ENCODE results near the gene PLCH2. TPM values are rescaled to one million over a fixed set of nuclear protein-coding genes. Genes with fewer than 3 reads are reported as not detected.

PLCH2 gene
- total and polyA plus RNA-seq, 11 donors: 0.04 to 1.0 (median 0.35) TPM; not detected in 4

- no peak for ATAC-seq
- Histone ChIP-seq H3K27me3 (peaks cover 0 to 3% (median 0%) of the 10 kb centered on the region in 9 donors), H3K27ac (no peak overlapping the region), H3K9me3 (peaks cover 0 to 11% (median 5%) of the 10 kb centered on the region in 12 donors), H3K4me1 (no peaks in the 10 kb centered on the region), H3K36me3 (no peaks in the 10 kb centered on the region), H3K4me3 (no peak overlapping the region)
- DNase-seq: no peak
- WGBS, 4 donors: 76 to 86% (median 81%) methylated on average over 15 to 16 of the region's 16 CpGs
- intact Hi-C loops (cut with DNase I): no loop called here
- TF ChIP-seq, protein P1, sequence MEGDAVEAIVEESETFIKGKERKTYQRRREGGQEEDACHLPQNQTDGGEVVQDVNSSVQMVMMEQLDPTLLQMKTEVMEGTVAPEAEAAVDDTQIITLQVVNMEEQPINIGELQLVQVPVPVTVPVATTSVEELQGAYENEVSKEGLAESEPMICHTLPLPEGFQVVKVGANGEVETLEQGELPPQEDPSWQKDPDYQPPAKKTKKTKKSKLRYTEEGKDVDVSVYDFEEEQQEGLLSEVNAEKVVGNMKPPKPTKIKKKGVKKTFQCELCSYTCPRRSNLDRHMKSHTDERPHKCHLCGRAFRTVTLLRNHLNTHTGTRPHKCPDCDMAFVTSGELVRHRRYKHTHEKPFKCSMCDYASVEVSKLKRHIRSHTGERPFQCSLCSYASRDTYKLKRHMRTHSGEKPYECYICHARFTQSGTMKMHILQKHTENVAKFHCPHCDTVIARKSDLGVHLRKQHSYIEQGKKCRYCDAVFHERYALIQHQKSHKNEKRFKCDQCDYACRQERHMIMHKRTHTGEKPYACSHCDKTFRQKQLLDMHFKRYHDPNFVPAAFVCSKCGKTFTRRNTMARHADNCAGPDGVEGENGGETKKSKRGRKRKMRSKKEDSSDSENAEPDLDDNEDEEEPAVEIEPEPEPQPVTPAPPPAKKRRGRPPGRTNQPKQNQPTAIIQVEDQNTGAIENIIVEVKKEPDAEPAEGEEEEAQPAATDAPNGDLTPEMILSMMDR (IDR thresholded peaks at IDR 0.05): no peak
- TF ChIP-seq POLR2A (IDR thresholded peaks at IDR 0.05): no peak
These were observed 7.9 kb downstream of the PLCH2 start for GRCh38 chr1:2483970-2484369.

DNA sequence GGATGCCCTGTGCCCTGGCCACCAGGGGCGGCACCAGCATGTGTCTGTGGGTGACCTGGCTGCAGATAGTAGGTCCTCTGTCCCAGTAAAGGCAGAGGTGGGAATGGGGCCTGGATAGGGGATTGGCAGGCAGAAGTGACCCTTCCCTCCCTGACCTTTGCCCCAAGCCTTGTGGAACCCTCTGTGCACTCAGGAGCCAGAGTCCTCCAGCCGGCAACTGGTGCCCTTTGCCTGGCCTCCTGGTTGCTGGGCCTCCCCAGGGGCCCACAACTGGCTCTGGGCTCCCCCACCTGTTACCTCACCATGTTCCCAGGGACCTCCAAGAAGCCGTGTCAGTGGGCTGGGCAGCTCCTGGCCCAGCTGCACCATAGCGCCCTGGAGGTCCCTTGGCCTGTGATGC, 10.0 kb downstream of the PLCH2 start:
- DNase-seq (no peak), ATAC-seq (no peak)
- no peaks in the 10 kb centered on the region for H3K4me1 ChIP-seq
- no peak overlapping the region for H3K4me3 ChIP-seq
- intact Hi-C loops (cut with DNase I): no loop called here
- H3K36me3 ChIP-seq: no peaks in the 10 kb centered on the region
- H3K9me3 ChIP-seq: peaks cover 0 to 16% (median 6%) of the 10 kb centered on the region in 12 donors
- TF ChIP-seq, protein P1 (IDR thresholded peaks at IDR 0.05): no peak
- TF ChIP-seq POLR2A (IDR thresholded peaks at IDR 0.05): no peak
- WGBS, 4 donors: 60 to 93% (median 80%) methylated on average over 2 to 4 of the region's 4 CpGs
- H3K27ac ChIP-seq: no peak overlapping the region
- peaks cover 0 to 3% (median 0%) of the 10 kb centered on the region in 9 donors for H3K27me3 ChIP-seq

GRCh38 chr1:2486558-2486957, 10.5 kb downstream of the PLCH2 start:
- peaks cover 0 to 3% (median 0%) of the 10 kb centered on the region in 9 donors for H3K27me3 ChIP-seq
- no peaks in the 10 kb centered on the region for H3K4me1 ChIP-seq
- ATAC-seq (no peak), DNase-seq (no peak)
- WGBS, 4 donors: 82 to 92% (median 85%) methylated on average over 7 to 9 of the region's 9 CpGs
- TF ChIP-seq POLR2A (IDR thresholded peaks at IDR 0.05): no peak
- TF ChIP-seq, protein P1 (IDR thresholded peaks at IDR 0.05): no peak
- no peaks in the 10 kb centered on the region for H3K36me3 ChIP-seq
- no peak overlapping the region for H3K27ac ChIP-seq
- H3K4me3 ChIP-seq: no peak overlapping the region
- intact Hi-C loops (cut with DNase I): no loop called here
- peaks cover 0 to 16% (median 6%) of the 10 kb centered on the region in 12 donors for H3K9me3 ChIP-seq

DNA sequence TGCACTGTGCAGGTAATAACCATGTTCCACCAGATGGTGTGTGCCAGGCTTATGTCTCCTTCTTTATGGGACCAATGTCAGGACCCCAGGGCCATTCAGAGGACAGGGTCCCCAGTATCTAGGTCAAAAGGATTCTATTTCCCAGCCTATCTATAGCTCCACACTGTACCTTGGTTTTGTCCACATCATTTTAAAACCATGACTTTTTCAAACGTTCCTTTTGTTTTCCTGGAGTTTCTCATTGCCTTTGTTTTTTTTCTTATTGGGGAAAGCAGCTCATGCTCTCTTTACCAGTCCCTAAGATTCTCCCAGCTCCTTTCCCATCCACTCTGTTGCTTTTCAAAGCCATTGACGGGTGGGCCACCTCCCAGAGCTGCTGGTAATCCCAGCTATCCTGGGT, 12.6 kb downstream of the PLCH2 start:
- intact Hi-C loops (cut with DNase I): no loop called here
- Histone ChIP-seq H3K4me3 (no peak overlapping the region), H3K27ac (no peak overlapping the region), H3K9me3 (peaks cover 0 to 16% (median 6%) of the 10 kb centered on the region in 12 donors), H3K27me3 (peaks cover 0 to 9% (median 0%) of the 10 kb centered on the region in 9 donors), H3K4me1 (no peaks in the 10 kb centered on the region), H3K36me3 (no peaks in the 10 kb centered on the region)
- TF ChIP-seq, protein P1 (IDR thresholded peaks at IDR 0.05): no peak
- TF ChIP-seq POLR2A (IDR thresholded peaks at IDR 0.05): no peak
- ATAC-seq (no peak), DNase-seq (no peak)
- WGBS, 4 donors: 79 to 83% (median 82%) methylated on average over 2 of the region's 2 CpGs
